H1 (cell line): ENCODE measurements around the gene KAT5. TPM values are rescaled to one million over a fixed set of nuclear protein-coding genes. Genes with fewer than 3 reads are reported as not detected.

ENCODE experiments used
- ZNF274 ChIP-seq: IDR thresholded peaks from 2 replicates; pipeline ENCODE4 v1.7.0; 2012; ENCODE audit warnings: low read length, borderline replicate concordance; ENCODE audit errors: extremely low read depth
- polyA plus RNA-seq, 7 experiments: library from polyadenylated mRNA; depleted of rRNA in 3 of 7; stranded (reverse) in 5 of 7; unstranded in 2 of 7; fragments of >200 nt in 5 of 7; fragments of 200-250 nt in 2 of 7; gene quantifications; 1 replicate in 5 of 7; 2 replicates in 1 of 7; 4 replicates in 1 of 7; pipeline versions ENCODE4 v1.2.1 to v1.2.3, GENCODE V29; 2011 to 2013; ENCODE audit warnings: missing spikeins in 2 of 7, mixed read lengths in 2 of 7
- total RNA-seq: library from RNA; stranded (reverse); fragmentation: NEBNext Ultra II Directional; extraction: Animal tissue kit (Norgen Biotek cat#: 25700); gene quantifications from 2 replicates; pipeline ENCODE4 v1.2.1, GENCODE V29; 2021
- TF ChIP-seq, protein P1 (sequence below): IDR thresholded peaks from 2 replicates; pipeline ENCODE4 v1.6.1; 2012; ENCODE audit warnings: inconsistent platforms
- TF ChIP-seq, protein P2 (sequence below): IDR thresholded peaks from 2 replicates; pipeline ENCODE4 v1.6.1; 2012; ENCODE audit warnings: inconsistent platforms

KAT5 gene
- total and polyA plus RNA-seq, 2 of the 8 experiments (the other 6 are each of a cell fraction or from before 2014, with no cell fraction given) = 26.7 to 37.4 TPM

DNA sequence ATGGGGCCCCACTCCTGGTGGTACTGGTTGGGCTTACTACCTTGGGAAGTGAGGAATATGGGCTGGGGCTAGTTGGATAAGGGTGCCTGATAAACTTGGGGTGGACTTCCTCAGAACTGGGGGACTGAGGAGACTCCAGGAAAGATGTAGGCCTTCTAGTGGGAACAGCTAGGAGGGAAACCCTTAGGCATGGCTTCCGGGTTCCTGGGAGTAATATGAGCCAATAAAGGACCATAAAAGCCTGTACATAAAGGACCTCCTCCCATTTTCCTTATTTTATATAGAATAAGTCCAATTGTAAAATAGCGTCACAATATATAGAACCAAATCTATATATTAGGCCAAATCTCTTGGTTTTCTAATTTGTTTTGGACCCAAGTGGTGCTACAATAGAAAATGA is 27.0 kb downstream of the KAT5 start (continued):
- TF ChIP-seq, protein P1, sequence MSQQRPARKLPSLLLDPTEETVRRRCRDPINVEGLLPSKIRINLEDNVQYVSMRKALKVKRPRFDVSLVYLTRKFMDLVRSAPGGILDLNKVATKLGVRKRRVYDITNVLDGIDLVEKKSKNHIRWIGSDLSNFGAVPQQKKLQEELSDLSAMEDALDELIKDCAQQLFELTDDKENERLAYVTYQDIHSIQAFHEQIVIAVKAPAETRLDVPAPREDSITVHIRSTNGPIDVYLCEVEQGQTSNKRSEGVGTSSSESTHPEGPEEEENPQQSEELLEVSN = no peak
- no peak for TF ChIP-seq ZNF274
- TF ChIP-seq, protein P2, sequence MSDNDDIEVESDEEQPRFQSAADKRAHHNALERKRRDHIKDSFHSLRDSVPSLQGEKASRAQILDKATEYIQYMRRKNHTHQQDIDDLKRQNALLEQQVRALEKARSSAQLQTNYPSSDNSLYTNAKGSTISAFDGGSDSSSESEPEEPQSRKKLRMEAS = no peak
